Measurements from ENCODE around the gene CCDC88B. TPM values are rescaled to one million over a fixed set of nuclear protein-coding genes. Genes with fewer than 3 reads are reported as not detected.

Gene CCDC88B
- total and polyA plus RNA-seq, 10 of the 15 experiments (the other 5 are each of a cell fraction or from before 2014, with no cell fraction given), result 0.24 to 66.0 (median 19.2) TPM

- TF ChIP-seq ZBTB40 (IDR thresholded peaks at IDR 0.05; ENCODE audit: borderline replicate concordance), result peak; percentile 86
- 0 out of 2 replicates have a peak, but pooled peaks have one; percentile 40 for TF ChIP-seq ZNF207 (IDR thresholded peaks at IDR 0.05; ENCODE audit: borderline replicate concordance)
- TF ChIP-seq GABPA (IDR thresholded peaks at IDR 0.05; ENCODE audit: low read depth), result peak; percentile 83; the same call in 1 of the 2 replicates
- TF ChIP-seq MTA2 (IDR thresholded peaks at IDR 0.05; ENCODE audit: low read depth), result peak; percentile 72
- peak; percentile 9; the same call in 1 of the 2 replicates for TF ChIP-seq TBL1XR1 (IDR thresholded peaks at IDR 0.05; ENCODE audit: low read depth, low read length)
- TF ChIP-seq YY1 (IDR thresholded peaks at IDR 0.05; ENCODE audit: low read depth, low read length), result peak; percentile 38; the same call in 1 of the 2 replicates
- 0 out of 2 replicates have a peak, but pooled peaks have one; percentile 32 for TF ChIP-seq ESRRA (IDR thresholded peaks at IDR 0.05; ENCODE audit: low read length)
- no peak; the same call in none of the 2 replicates for TF ChIP-seq POLR2AphosphoS5 (IDR thresholded peaks at IDR 0.05; ENCODE audit: low read length)
- no peak for TF ChIP-seq ATF2 (IDR thresholded peaks at IDR 0.05; ENCODE audit: low read length)
- TF ChIP-seq IKZF2 (IDR thresholded peaks at IDR 0.05), result peak; percentile 29 to 63; a peak in 3 of 4 replicates
- no peak for TF ChIP-seq ZNF24 (IDR thresholded peaks at IDR 0.05)
- peak; percentile 63 for TF ChIP-seq E4F1 (IDR thresholded peaks at IDR 0.05; ENCODE audit: borderline replicate concordance, partially characterized antibody)
- peak in 1 of 2 experiments; percentile 40; a peak in 1 of 4 replicates for TF ChIP-seq EP300 (IDR thresholded peaks at IDR 0.05; ENCODE audit: borderline replicate concordance in 1 of 2, control insufficient read depth in 1 of 2, low read depth in 2 of 2, low read length in 2 of 2)
- TF ChIP-seq KLF5 (IDR thresholded peaks at IDR 0.05; ENCODE audit: partially characterized antibody), result no peak
- TF ChIP-seq MEF2A (IDR thresholded peaks at IDR 0.05; ENCODE audit: insufficient read depth, low read depth, low read length), result 0 out of 2 replicates have a peak, but pooled peaks have one; percentile 23
- TF ChIP-seq CBX5 (IDR thresholded peaks at IDR 0.05; ENCODE audit: low read depth), result no peak
- TF ChIP-seq CBX3 (IDR thresholded peaks at IDR 0.05; ENCODE audit: borderline replicate concordance, low read depth), result no peak
- no peak for TF ChIP-seq STAT3 (IDR thresholded peaks at IDR 0.05; ENCODE audit: low read depth, low read length)
- TF ChIP-seq BCL3 (IDR thresholded peaks at IDR 0.05; ENCODE audit: borderline replicate concordance, insufficient read depth, low read depth, low read length, poor library complexity, severe bottlenecking), result peak; percentile 10
These were observed at the start of gene CCDC88B (continued) for GRCh38 chr11:64339754-64340408.
